H1 (cell line): Measurements from ENCODE around the gene USP54. TPM values are rescaled to one million over a fixed set of nuclear protein-coding genes. Genes with fewer than 3 reads are reported as not detected.

Experiments
- CTCF ChIA-PET: fragments of 300-600 bp; sonication (Branson Sonifier 250); formaldehyde crosslinking; loops from one replicate; lab custom pipeline; 2021; ENCODE audit not compliant: partially characterized antibody; lab: Charles Lee
- POLR2A ChIA-PET: fragments of 300-600 bp; sonication (Branson Sonifier 250); formaldehyde crosslinking; loops from one replicate; lab custom pipeline; 2021; ENCODE audit warnings: inconsistent platforms; ENCODE audit not compliant: partially characterized antibody; lab: Charles Lee
- DNase-seq, 2 experiments: peaks; one replicate each; pipeline versions ENCODE4 v3.0.0 to v3.0.0-alpha.2; 2010 to 2022; ENCODE audit warnings: low spot score in 2 of 2, low read depth in 1 of 2, mixed read lengths in 1 of 2
- FAIRE-seq: peaks from 2 replicates; lab custom pipeline; 2011; peaks lifted over from hg19 to GRCh38; lab: Jason Lieb, UNC
- H2AFZ ChIP-seq: 2 replicates; pipeline ENCODE4 v1.8.1; 2012; ENCODE audit warnings: low read length, inconsistent platforms
- H2AK5ac ChIP-seq: 2 replicates; pipeline ENCODE4 v1.6.1; 2013; ENCODE audit warnings: low read depth, low read length
- H2BK120ac ChIP-seq: replicated peaks from 2 replicates; pipeline ENCODE3; 2013; ENCODE audit warnings: low read depth, low read length, inconsistent platforms
- H2BK12ac ChIP-seq: 2 replicates; pipeline ENCODE4 v1.6.1; 2013; ENCODE audit warnings: low read depth, low read length
- H2BK15ac ChIP-seq: 2 replicates; pipeline ENCODE4 v1.6.1; 2013; ENCODE audit warnings: low read length
- H2BK20ac ChIP-seq: 2 replicates; pipeline ENCODE4 v1.6.1; 2013; ENCODE audit warnings: low read length
- H2BK5ac ChIP-seq: 2 replicates; pipeline ENCODE4 v1.6.1; 2013; ENCODE audit warnings: low read depth, low read length
- H3K14ac ChIP-seq: 2 replicates; pipeline ENCODE4 v1.6.1; 2013; ENCODE audit warnings: inconsistent platforms; ENCODE audit not compliant: insufficient read length
- H3K18ac ChIP-seq: 2 replicates; pipeline ENCODE4 v1.6.1; 2013; ENCODE audit warnings: low read length; ENCODE audit errors: extremely low read depth
- H3K23ac ChIP-seq: 2 replicates; pipeline ENCODE4 v1.6.1; 2013; ENCODE audit warnings: inconsistent platforms; ENCODE audit not compliant: insufficient read length
- H3K23me2 ChIP-seq: 2 replicates; pipeline ENCODE4 v1.6.1; 2013; ENCODE audit warnings: low read depth, low read length
- H3K27ac ChIP-seq: 2 replicates; pipeline ENCODE4 v1.6.1; 2011; ENCODE audit warnings: low read depth, low read length, inconsistent platforms
- H3K27me3 ChIP-seq, 4 experiments: replicated peaks in 1 of 4; 1 replicate in 1 of 4; 2 replicates in 3 of 4; pipeline versions ENCODE4 v1.6.1 to v1.8.1; 2011 to 2013; ENCODE audit warnings: low read length in 3 of 4, mild to moderate bottlenecking in 3 of 4, inconsistent platforms in 2 of 4, mixed read lengths in 2 of 4, moderate library complexity in 1 of 4; ENCODE audit not compliant: control insufficient read depth in 3 of 4, insufficient read depth in 3 of 4; ENCODE audit errors: extremely low read depth in 1 of 4
- H3K36me3 ChIP-seq, 4 experiments: 2 replicates each; pipeline versions ENCODE4 v1.6.1 to v1.8.1; 2011 to 2013; ENCODE audit warnings: mild to moderate bottlenecking in 4 of 4, low read length in 3 of 4, moderate library complexity in 2 of 4, control low read depth in 1 of 4, inconsistent platforms in 1 of 4; ENCODE audit not compliant: insufficient read depth in 4 of 4, control insufficient read depth in 2 of 4
- H3K4ac ChIP-seq: replicated peaks from 2 replicates; pipeline ENCODE3; 2013; ENCODE audit warnings: low read length, low read depth, mixed read lengths, inconsistent platforms; ENCODE audit not compliant: insufficient read length
- H3K4me1 ChIP-seq, 4 experiments: replicated peaks in 1 of 4; 1 replicate in 1 of 4; 2 replicates in 3 of 4; pipeline versions ENCODE4 v1.6.1 to v1.8.1; 2011 to 2013; ENCODE audit warnings: low read length in 3 of 4, inconsistent platforms in 2 of 4, mixed read lengths in 1 of 4; ENCODE audit not compliant: insufficient read depth in 4 of 4, control insufficient read depth in 3 of 4
- H3K4me2 ChIP-seq, 2 experiments: 2 replicates each; pipeline versions ENCODE4 v1.6.1 to v1.8.1; 2011 to 2013; ENCODE audit warnings: low read depth in 2 of 2, low read length in 2 of 2, control low read depth in 1 of 2, inconsistent platforms in 1 of 2, mild to moderate bottlenecking in 1 of 2; ENCODE audit not compliant: insufficient read depth in 1 of 2
- H3K4me3 ChIP-seq, 4 experiments: fragments of 200-600, 300-600 bp in 1 of 4; sonication (generic), shearing (Covaris generic), sonication (Bioruptor Twin) in 1 of 4; 2 replicates each; pipeline versions ENCODE4 v1.5.1 to v1.8.1; 2011 to 2016; ENCODE audit warnings: low read length in 4 of 4, low read depth in 3 of 4, control low read depth in 2 of 4, inconsistent platforms in 2 of 4, mild to moderate bottlenecking in 2 of 4, mixed read lengths in 1 of 4, moderate library complexity in 1 of 4; ENCODE audit not compliant: insufficient read depth in 2 of 4; ENCODE audit errors: extremely low read depth in 1 of 4
- H3K56ac ChIP-seq: replicated peaks from 2 replicates; pipeline ENCODE3; 2013; ENCODE audit warnings: low read depth, mild to moderate bottlenecking, mixed read lengths, low read length, inconsistent platforms; ENCODE audit not compliant: insufficient read length
- H3K79me1 ChIP-seq: 2 replicates; pipeline ENCODE4 v1.6.1; 2013; ENCODE audit warnings: low read depth, low read length, control low read depth
- H3K79me2 ChIP-seq, 2 experiments: 2 replicates each; pipeline versions ENCODE4 v1.6.1 to v1.8.1; 2012 to 2013; ENCODE audit warnings: low read length in 2 of 2, mild to moderate bottlenecking in 2 of 2, inconsistent platforms in 1 of 2; ENCODE audit not compliant: insufficient read depth in 2 of 2, control insufficient read depth in 1 of 2
- H3K9ac ChIP-seq, 4 experiments: replicated peaks in 1 of 4; 1 replicate in 1 of 4; 2 replicates in 3 of 4; pipeline versions ENCODE4 v1.6.1 to v1.8.1; 2011 to 2013; ENCODE audit warnings: low read depth in 3 of 4, low read length in 3 of 4, control low read depth in 2 of 4, mild to moderate bottlenecking in 2 of 4, moderate library complexity in 2 of 4, inconsistent platforms in 1 of 4; ENCODE audit errors: extremely low read depth in 1 of 4
- H3K9me3 ChIP-seq, 2 experiments: 2 replicates each; pipeline versions ENCODE4 v1.6.1 to v1.8.1; 2012 to 2013; ENCODE audit warnings: mild to moderate bottlenecking in 2 of 2, moderate library complexity in 2 of 2, control low read depth in 1 of 2, inconsistent platforms in 1 of 2, low read depth in 1 of 2, low read length in 1 of 2, mixed read lengths in 1 of 2; ENCODE audit not compliant: insufficient read depth in 2 of 2
- H4K20me1 ChIP-seq, 2 experiments: replicated peaks in 1 of 2; 2 replicates each; pipeline versions ENCODE3 to v1.8.1; 2011 to 2013; ENCODE audit warnings: inconsistent platforms in 2 of 2, low read length in 2 of 2, mild to moderate bottlenecking in 1 of 2; ENCODE audit not compliant: insufficient read depth in 2 of 2, control insufficient read depth in 1 of 2
- H4K5ac ChIP-seq: 2 replicates; pipeline ENCODE4 v1.6.1; 2013; ENCODE audit warnings: low read length, low read depth, mixed read lengths, inconsistent platforms; ENCODE audit not compliant: insufficient read length
- H4K8ac ChIP-seq: 2 replicates; pipeline ENCODE4 v1.8.0; 2013; ENCODE audit warnings: mild to moderate bottlenecking, moderate library complexity, low read length, inconsistent platforms; ENCODE audit not compliant: insufficient read depth; ENCODE audit errors: extremely low read depth
- H4K91ac ChIP-seq: replicated peaks from 2 replicates; pipeline ENCODE3; 2013; ENCODE audit warnings: low read length, mixed read lengths, inconsistent platforms; ENCODE audit not compliant: insufficient read length
- CBX8 ChIP-seq: fragments of 300-800, 300-1000 bp; sonication (generic); IDR thresholded peaks from 2 replicates; pipeline ENCODE4 v1.7.1; 2016; ENCODE audit warnings: low read depth, low read length, borderline replicate concordance
- CTCF ChIP-seq, 3 experiments: IDR thresholded peaks; 1 replicate in 2 of 3; 2 replicates in 1 of 3; pipeline versions ENCODE4 v1.5.1 to v1.6.1; 2011; ENCODE audit warnings: low read length in 3 of 3, mild to moderate bottlenecking in 3 of 3, inconsistent platforms in 2 of 3, low read depth in 1 of 3, moderate library complexity in 1 of 3; ENCODE audit not compliant: insufficient read depth in 1 of 3; ENCODE audit errors: control extremely low read depth in 1 of 3
- PHF8 ChIP-seq: fragments of 200-600 bp; sonication (generic); conservative IDR thresholded peaks from 2 replicates; pipeline ENCODE4 v1.7.1; 2012; ENCODE audit warnings: low read depth, mild to moderate bottlenecking, inconsistent platforms, low read length, moderate library complexity
- RAD21 ChIP-seq, 2 experiments: IDR thresholded peaks in 1 of 2; conservative IDR thresholded peaks in 1 of 2; 2 replicates each; pipeline ENCODE4 v1.6.1; 2011; ENCODE audit warnings: low read depth in 2 of 2, low read length in 2 of 2, improper control_type of control experiment in 1 of 2, inconsistent platforms in 1 of 2, mild to moderate bottlenecking in 1 of 2, moderate library complexity in 1 of 2
- TCF12 ChIP-seq: IDR thresholded peaks from 2 replicates; pipeline ENCODE4 v1.6.1; 2011; ENCODE audit warnings: low read depth, mild to moderate bottlenecking, low read length
- polyA plus RNA-seq, 7 experiments: library from polyadenylated mRNA; depleted of rRNA in 3 of 7; stranded (reverse) in 5 of 7; unstranded in 2 of 7; fragments of >200 nt in 5 of 7; fragments of 200-250 nt in 2 of 7; gene quantifications; 1 replicate in 5 of 7; 2 replicates in 1 of 7; 4 replicates in 1 of 7; pipeline versions ENCODE4 v1.2.1 to v1.2.3, GENCODE V29; 2011 to 2013; ENCODE audit warnings: missing spikeins in 2 of 7, mixed read lengths in 2 of 7
- total RNA-seq: library from RNA; stranded (reverse); fragmentation: NEBNext Ultra II Directional; extraction: Animal tissue kit (Norgen Biotek cat#: 25700); gene quantifications from 2 replicates; pipeline ENCODE4 v1.2.1, GENCODE V29; 2021

USP54 gene
- total and polyA plus RNA-seq, 2 of the 8 experiments (the other 6 are each of a cell fraction or from before 2014, with no cell fraction given), result 46.2 to 65.6 TPM

- Histone ChIP-seq H3K23ac (no peak overlapping the region), H2BK20ac (no peak overlapping the region), H3K36me3 (peaks cover 0 to 19% (median 3%) of the 10 kb centered on the region in 4 experiments; a peak in 4 of 8 replicates), H4K5ac (peak overlapping the region; percentile 13), H3K56ac (no peak overlapping the region), H3K4me2 (peak overlapping the region in 1 of 2 experiments; percentile 10; a peak in 1 of 4 replicates), H3K27me3 (no peaks in the 10 kb centered on the region), H4K91ac (no peak overlapping the region), H3K79me2 (no peaks in the 10 kb centered on the region), H3K9me3 (no peaks in the 10 kb centered on the region), H3K14ac (no peak overlapping the region), H2BK5ac (no peak overlapping the region), H3K9ac (no peak overlapping the region), H3K79me1 (no peaks in the 10 kb centered on the region), H3K18ac (no peak overlapping the region), H3K23me2 (no peaks in the 10 kb centered on the region; the same call in 1 of the 2 replicates), H2BK15ac (no peak overlapping the region), H3K4ac (no peak overlapping the region), H2AFZ (no peak overlapping the region), H3K4me1 (no peaks in the 10 kb centered on the region; a peak in 1 of 7 replicates), H4K20me1 (no peaks in the 10 kb centered on the region), H3K27ac (no peak overlapping the region), H2BK12ac (no peak overlapping the region), H2AK5ac (no peak overlapping the region), H2BK120ac (no peak overlapping the region), H3K4me3 (peak overlapping the region in 1 of 4 experiments; percentile 34; a peak in 3 of 8 replicates), H4K8ac (no peak overlapping the region)
- TF ChIP-seq CBX8 (no peak), PHF8 (no peak), CTCF (IDR thresholded peaks at IDR 0.05; ENCODE audit: control extremely low read depth in 1 of 3, insufficient read depth in 1 of 3, low read depth in 1 of 3, low read length in 3 of 3) (no peak), RAD21 (IDR thresholded peaks at IDR 0.05 in 1 of 2, conservative IDR thresholded peaks at IDR 0.05 in 1 of 2; ENCODE audit: low read depth in 2 of 2, low read length in 2 of 2) (no peak), TCF12 (no peak)
- FAIRE-seq, result no peak
- DNase-seq, result no peak
- ChIA-PET POLR2A (interaction anchor here (0.8 to 2.2 kb wide), 5 partner anchors 10 to 144 kb away, joined by 3 to 11 read pairs (median 3); partner anchors contain the start of gene PPP3CB), CTCF (no interaction called here)
These were observed 85.1 kb downstream of the USP54 start for GRCh38 chr10:73506074-73506473.
